ENCODE measurements around the gene MAN2A1.

Gene MAN2A1

GRCh38 chr5:109682383-109682782 lies 7.3 kb upstream of the MAN2A1 start:
- DNase-seq (ENCODE audit: low read depth): no peak

- DNase-seq (ENCODE audit: low read depth): no peak
These were observed 3.8 kb upstream of the MAN2A1 start for GRCh38 chr5:109685916-109686315.

- no peak for DNase-seq (ENCODE audit: low read depth)
These were observed 1.1 kb upstream of the MAN2A1 start for GRCh38 chr5:109688630-109688969.

GRCh38 chr5:109688970-109689739 lies 572 bp upstream of the MAN2A1 start:
- DNase-seq (ENCODE audit: low read depth): no peak

GRCh38 chr5:109690242-109690974 lies 681 bp downstream of the MAN2A1 start:
- no peak for DNase-seq (ENCODE audit: low read depth)

- no peak for DNase-seq (ENCODE audit: low read depth)
These were observed 1.3 kb downstream of the MAN2A1 start for GRCh38 chr5:109690975-109691574.

GRCh38 chr5:109691996-109692395 lies 2.3 kb downstream of the MAN2A1 start:
- DNase-seq (ENCODE audit: low read depth): no peak

- DNase-seq (ENCODE audit: low read depth): no peak
These were observed 3.1 kb downstream of the MAN2A1 start for GRCh38 chr5:109692852-109693251.

GRCh38 chr5:109693535-109694400 lies 4.0 kb downstream of the MAN2A1 start:
- no peak for DNase-seq (ENCODE audit: low read depth)

- no peak for DNase-seq (ENCODE audit: low read depth)
These were observed 4.7 kb downstream of the MAN2A1 start for GRCh38 chr5:109694451-109694891.

- no peak for DNase-seq (ENCODE audit: low read depth)
These were observed 5.5 kb downstream of the MAN2A1 start for GRCh38 chr5:109695005-109695926.

- no peak for DNase-seq (ENCODE audit: low read depth)
These were observed 7.6 kb downstream of the MAN2A1 start for GRCh38 chr5:109697339-109697738.

- no peak for DNase-seq (ENCODE audit: low read depth)
These were observed 10.9 kb downstream of the MAN2A1 start for GRCh38 chr5:109700516-109701153.

GRCh38 chr5:109701252-109701651 lies 11.5 kb downstream of the MAN2A1 start:
- no peak for DNase-seq (ENCODE audit: low read depth)

GRCh38 chr5:109701792-109702191 lies 12.1 kb downstream of the MAN2A1 start:
- DNase-seq (ENCODE audit: low read depth): no peak

GRCh38 chr5:109703166-109703565 lies 13.4 kb downstream of the MAN2A1 start:
- no peak for DNase-seq (ENCODE audit: low read depth)

- no peak for DNase-seq (ENCODE audit: low read depth)
These were observed 14.1 kb downstream of the MAN2A1 start for GRCh38 chr5:109703829-109704228.

GRCh38 chr5:109704282-109704952 lies 14.7 kb downstream of the MAN2A1 start:
- DNase-seq (ENCODE audit: low read depth): no peak

- DNase-seq (ENCODE audit: low read depth): no peak
These were observed 15.9 kb downstream of the MAN2A1 start for GRCh38 chr5:109705596-109705995.

GRCh38 chr5:109706095-109706494 lies 16.4 kb downstream of the MAN2A1 start:
- DNase-seq (ENCODE audit: low read depth): no peak
